HCT116 (cell line): ENCODE data around the gene POLK.

Experiments used
- CTCF ChIP-seq, 3 experiments: fragments of 200-600 bp in 1 of 3; sonication (generic) in 1 of 3; IDR thresholded peaks in 2 of 3; conservative IDR thresholded peaks in 1 of 3; 2 replicates each; pipeline ENCODE4 v1.5.1; 2012 to 2017; ENCODE audit warnings: low read depth in 2 of 3, low read length in 2 of 3, antibody characterized with exemption in 1 of 3, borderline replicate concordance in 1 of 3, control low read depth in 1 of 3, mild to moderate bottlenecking in 1 of 3, mixed read lengths in 1 of 3, mixed run types in 1 of 3, moderate library complexity in 1 of 3; ENCODE audit not compliant: insufficient read depth in 1 of 3
- EGR1 ChIP-seq: IDR thresholded peaks from 2 replicates; pipeline ENCODE4 v1.6.1; 2012; ENCODE audit warnings: low read depth
- ELF1 ChIP-seq: IDR thresholded peaks from 2 replicates; pipeline ENCODE4 v1.6.1; 2012; ENCODE audit warnings: low read depth, borderline replicate concordance
- EZH2 ChIP-seq: fragments of 200-600 bp; sonication (generic); IDR thresholded peaks from 2 replicates; pipeline ENCODE4 v1.6.1; 2017; ENCODE audit warnings: antibody characterized with exemption, mixed run types
- MAX ChIP-seq: IDR thresholded peaks from 2 replicates; pipeline ENCODE4 v1.6.1; 2012
- POLR2A ChIP-seq: IDR thresholded peaks from 2 replicates; pipeline ENCODE4 v1.7.0; 2011; ENCODE audit warnings: borderline replicate concordance; ENCODE audit not compliant: insufficient read depth, insufficient read length; ENCODE audit errors: extremely low read depth
- POLR2AphosphoS5 ChIP-seq: IDR thresholded peaks from 2 replicates; pipeline ENCODE4 v1.6.1; 2011; ENCODE audit warnings: mild to moderate bottlenecking, low read depth, low read length, moderate library complexity
- RAD21 ChIP-seq: IDR thresholded peaks from 2 replicates; pipeline ENCODE4 v1.6.1; 2012; ENCODE audit warnings: low read depth, mild to moderate bottlenecking
- REST ChIP-seq: IDR thresholded peaks from 2 replicates; pipeline ENCODE4 v1.6.1; 2012; ENCODE audit warnings: low read depth
- SIN3A ChIP-seq: IDR thresholded peaks from 2 replicates; pipeline ENCODE4 v1.6.1; 2012; ENCODE audit warnings: low read depth
- SP1 ChIP-seq: IDR thresholded peaks from 2 replicates; pipeline ENCODE4 v1.6.1; 2012; ENCODE audit warnings: low read depth
- TCF7L2 ChIP-seq: IDR thresholded peaks from 2 replicates; pipeline ENCODE4 v1.7.0; 2011; ENCODE audit warnings: borderline replicate concordance, inconsistent platforms; ENCODE audit not compliant: insufficient read depth, insufficient read length; ENCODE audit errors: extremely low read depth
- YY1 ChIP-seq: IDR thresholded peaks from 2 replicates; pipeline ENCODE4 v1.6.1; 2011; ENCODE audit warnings: low read length, low read depth, moderate library complexity, mild to moderate bottlenecking; ENCODE audit not compliant: insufficient replicate concordance; ENCODE audit errors: extremely low read depth

- no peak for TF ChIP-seq POLR2A
- no peak for TF ChIP-seq SIN3A
- TF ChIP-seq CTCF (IDR thresholded peaks at IDR 0.05 in 2 of 3, conservative IDR thresholded peaks at IDR 0.05 in 1 of 3; ENCODE audit: borderline replicate concordance in 1 of 3, insufficient read depth in 1 of 3, low read depth in 2 of 3, low read length in 2 of 3), result no peak
- no peak for TF ChIP-seq RAD21
- no peak for TF ChIP-seq TCF7L2
- TF ChIP-seq REST, result no peak
- TF ChIP-seq POLR2AphosphoS5, result no peak
- no peak for TF ChIP-seq SP1
- no peak for TF ChIP-seq YY1
- no peak for TF ChIP-seq EGR1
- no peak for TF ChIP-seq MAX
- no peak for TF ChIP-seq EZH2
- TF ChIP-seq ELF1, result no peak
These were observed 120.6 kb downstream of the POLK start for GRCh38 chr5:75632321-75632720.
